GM12874 (cell line): Measurements from ENCODE around the gene BET1L.
A peak's percentile ranks its signal among the peaks of the same experiment; 100 is the strongest.

Experiments used
- TF ChIP-seq, protein P1 (sequence below): IDR thresholded peaks from 2 replicates; pipeline ENCODE4 v1.5.1; 2011; ENCODE audit warnings: low read depth, mild to moderate bottlenecking, control low read depth, low read length, moderate library complexity; ENCODE audit not compliant: insufficient read depth

Gene BET1L

DNA sequence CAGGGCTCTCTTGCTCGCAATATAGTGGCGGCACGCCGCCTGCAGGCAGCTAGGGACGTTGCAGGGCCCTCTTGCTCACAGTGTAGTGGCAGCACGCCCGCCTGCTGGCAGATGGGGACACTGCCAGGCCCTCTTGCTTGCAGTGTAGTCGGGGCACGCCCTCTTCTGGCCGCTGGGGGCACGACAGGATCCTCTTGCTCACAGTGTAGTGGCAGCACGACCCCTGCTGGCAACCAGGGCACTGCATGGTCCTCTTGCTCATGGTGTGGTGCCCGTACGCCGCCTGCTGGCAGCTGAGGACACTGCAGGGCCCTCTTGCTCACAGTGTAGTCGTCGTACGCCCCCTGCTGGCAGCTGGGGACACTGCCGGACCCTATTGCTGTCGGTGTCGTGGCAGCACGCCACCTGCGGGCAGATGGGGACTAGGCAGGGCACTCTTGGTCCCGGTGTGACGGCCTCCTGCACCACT is 17.3 kb downstream of the BET1L start:
- TF ChIP-seq, protein P1, sequence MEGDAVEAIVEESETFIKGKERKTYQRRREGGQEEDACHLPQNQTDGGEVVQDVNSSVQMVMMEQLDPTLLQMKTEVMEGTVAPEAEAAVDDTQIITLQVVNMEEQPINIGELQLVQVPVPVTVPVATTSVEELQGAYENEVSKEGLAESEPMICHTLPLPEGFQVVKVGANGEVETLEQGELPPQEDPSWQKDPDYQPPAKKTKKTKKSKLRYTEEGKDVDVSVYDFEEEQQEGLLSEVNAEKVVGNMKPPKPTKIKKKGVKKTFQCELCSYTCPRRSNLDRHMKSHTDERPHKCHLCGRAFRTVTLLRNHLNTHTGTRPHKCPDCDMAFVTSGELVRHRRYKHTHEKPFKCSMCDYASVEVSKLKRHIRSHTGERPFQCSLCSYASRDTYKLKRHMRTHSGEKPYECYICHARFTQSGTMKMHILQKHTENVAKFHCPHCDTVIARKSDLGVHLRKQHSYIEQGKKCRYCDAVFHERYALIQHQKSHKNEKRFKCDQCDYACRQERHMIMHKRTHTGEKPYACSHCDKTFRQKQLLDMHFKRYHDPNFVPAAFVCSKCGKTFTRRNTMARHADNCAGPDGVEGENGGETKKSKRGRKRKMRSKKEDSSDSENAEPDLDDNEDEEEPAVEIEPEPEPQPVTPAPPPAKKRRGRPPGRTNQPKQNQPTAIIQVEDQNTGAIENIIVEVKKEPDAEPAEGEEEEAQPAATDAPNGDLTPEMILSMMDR: peak; percentile 36
